Mucosa of descending colon (tissue), 3 donors: ENCODE measurements around the gene TUBB3. TPM values are rescaled to one million over a fixed set of nuclear protein-coding genes. Genes with fewer than 3 reads are reported as not detected.
A peak's percentile ranks its signal among the peaks of the same experiment; 100 is the strongest.

Source experiments
- ATAC-seq: fragments of 200-7000 bp; cut with Tn5 transposase; one replicate; pipeline ENCODE4 v1.9.1; 2020; ENCODE audit warnings: mild to moderate bottlenecking, moderate library complexity
- DNase-seq, 3 donors: peaks; one replicate each; pipeline ENCODE4 v3.0.0-alpha.2; 2020
- H3K36me3 ChIP-seq: fragments of 200-600 bp; one replicate; pipeline ENCODE4 v1.8.0; 2021; ENCODE audit warnings: low read depth, mild to moderate bottlenecking
- H3K4me1 ChIP-seq: fragments of 200-600 bp; one replicate; pipeline ENCODE4 v1.8.0; 2021; ENCODE audit warnings: low read depth, mild to moderate bottlenecking
- H3K4me3 ChIP-seq: fragments of 200-600 bp; one replicate; pipeline ENCODE4 v1.8.0; 2021; ENCODE audit warnings: mild to moderate bottlenecking
- H3K9me3 ChIP-seq: fragments of 200-600 bp; one replicate; pipeline ENCODE4 v1.8.0; 2021; ENCODE audit warnings: mild to moderate bottlenecking
- intact Hi-C, 2 donors: fragments of 100-400 bp; cut with DNase I in 1 of 2; cut with micrococcal nuclease in 1 of 2; formaldehyde crosslinking; loops; one replicate each; pipeline versions ENCODE4 v1.11.0 to v1.11.1; 2022; cut with DNase I, micrococcal nuclease
- total RNA-seq, 3 donors: library from RNA; stranded (reverse); fragmentation: NEBNext Ultra II Directional in 2 of 3; extraction: Animal tissue kit (Norgen Biotek cat#: 25700) in 2 of 3; gene quantifications; one replicate each; pipeline versions ENCODE4 v1.2.1 to v1.2.4, GENCODE V29; 2021 to 2023
- TF ChIP-seq, protein P1 (sequence below): fragments of 200-600 bp; IDR thresholded peaks from one replicate; pipeline ENCODE4 v1.8.0; 2022; ENCODE audit warnings: antibody characterized with exemption, mild to moderate bottlenecking
- donor health status: DM: no; HTN: no; CAD: no; lungs with moderate emphysema.
- donor health status: DM: no; HTN: no; CAD: no.
- donor health status: DM: no; HTN: yes; CAD: no.

Gene TUBB3
- total RNA-seq, 3 donors from 2014 or later: 1.8 to 26.8 (median 7.5) TPM

- TF ChIP-seq, protein P1, sequence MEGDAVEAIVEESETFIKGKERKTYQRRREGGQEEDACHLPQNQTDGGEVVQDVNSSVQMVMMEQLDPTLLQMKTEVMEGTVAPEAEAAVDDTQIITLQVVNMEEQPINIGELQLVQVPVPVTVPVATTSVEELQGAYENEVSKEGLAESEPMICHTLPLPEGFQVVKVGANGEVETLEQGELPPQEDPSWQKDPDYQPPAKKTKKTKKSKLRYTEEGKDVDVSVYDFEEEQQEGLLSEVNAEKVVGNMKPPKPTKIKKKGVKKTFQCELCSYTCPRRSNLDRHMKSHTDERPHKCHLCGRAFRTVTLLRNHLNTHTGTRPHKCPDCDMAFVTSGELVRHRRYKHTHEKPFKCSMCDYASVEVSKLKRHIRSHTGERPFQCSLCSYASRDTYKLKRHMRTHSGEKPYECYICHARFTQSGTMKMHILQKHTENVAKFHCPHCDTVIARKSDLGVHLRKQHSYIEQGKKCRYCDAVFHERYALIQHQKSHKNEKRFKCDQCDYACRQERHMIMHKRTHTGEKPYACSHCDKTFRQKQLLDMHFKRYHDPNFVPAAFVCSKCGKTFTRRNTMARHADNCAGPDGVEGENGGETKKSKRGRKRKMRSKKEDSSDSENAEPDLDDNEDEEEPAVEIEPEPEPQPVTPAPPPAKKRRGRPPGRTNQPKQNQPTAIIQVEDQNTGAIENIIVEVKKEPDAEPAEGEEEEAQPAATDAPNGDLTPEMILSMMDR: no peak
- ATAC-seq: peak; percentile 26
- DNase-seq: peak in 1 of 3 donors; percentile 47
- Histone ChIP-seq H3K4me3 (no peak overlapping the region), H3K36me3 (peaks cover 7% of the 10 kb centered on the region), H3K9me3 (no peaks in the 10 kb centered on the region), H3K4me1 (no peaks in the 10 kb centered on the region)
- intact Hi-C loops: no loop called here
These were observed 18.3 kb upstream of the TUBB3 start for GRCh38 chr16:89904606-89905510.

- TF ChIP-seq, protein P1: no peak
- intact Hi-C loops: no loop called here
- Histone ChIP-seq H3K4me1 (no peaks in the 10 kb centered on the region), H3K9me3 (no peaks in the 10 kb centered on the region), H3K36me3 (peaks cover 7% of the 10 kb centered on the region), H3K4me3 (no peak overlapping the region)
- ATAC-seq (no peak), DNase-seq (no peak)
These were observed 17.5 kb upstream of the TUBB3 start for GRCh38 chr16:89905511-89906139.

DNA sequence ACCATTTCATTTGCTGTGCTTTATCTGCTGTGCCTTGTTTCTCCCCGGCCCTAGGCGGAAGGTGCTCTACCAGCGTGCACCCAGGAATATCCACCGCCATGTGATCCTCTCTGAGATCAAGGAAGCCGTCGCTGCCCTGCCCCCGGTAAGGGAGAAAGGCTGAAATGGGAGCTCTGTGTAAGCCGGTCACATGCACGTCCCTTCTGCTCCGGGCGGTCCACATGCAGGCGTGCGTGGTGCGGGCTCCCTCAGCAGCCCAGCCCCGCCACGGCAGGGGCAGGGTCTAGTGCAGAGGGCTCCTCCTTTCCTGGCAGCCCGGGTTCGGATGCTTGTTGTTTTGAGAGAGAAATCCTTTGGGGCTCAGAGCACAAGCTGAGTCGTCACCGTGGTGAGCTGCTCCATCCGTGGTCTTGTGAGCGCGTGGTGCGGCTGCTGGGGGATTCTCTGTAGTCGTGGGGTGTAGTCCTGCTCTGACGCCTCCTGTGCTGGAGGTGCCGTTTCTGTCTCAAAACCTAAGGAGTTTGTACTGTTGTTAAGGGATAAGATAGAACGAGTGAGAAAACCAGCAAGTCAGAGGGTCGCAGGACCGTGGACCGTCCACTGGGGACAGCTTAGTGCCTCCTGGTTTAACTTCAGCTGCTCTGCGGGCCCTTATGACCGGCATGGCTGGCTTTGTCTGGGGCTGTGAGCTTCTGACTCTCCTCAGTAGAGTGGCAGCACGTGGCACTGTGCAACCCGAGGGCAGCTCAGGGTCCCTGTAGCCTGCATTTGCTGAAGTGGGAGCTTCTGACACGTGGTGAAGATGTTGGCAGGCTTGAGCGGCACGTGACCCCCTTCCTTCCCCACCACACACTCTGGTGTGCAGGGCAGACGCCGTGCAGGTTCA is 16.8 kb upstream of the TUBB3 start:
- intact Hi-C loops: no loop called here
- ATAC-seq (no peak), DNase-seq (no peak)
- H3K36me3 ChIP-seq: peaks cover 7% of the 10 kb centered on the region
- TF ChIP-seq, protein P1: no peak
- no peak overlapping the region for H3K4me3 ChIP-seq
- H3K4me1 ChIP-seq: no peaks in the 10 kb centered on the region
- H3K9me3 ChIP-seq: no peaks in the 10 kb centered on the region

DNA sequence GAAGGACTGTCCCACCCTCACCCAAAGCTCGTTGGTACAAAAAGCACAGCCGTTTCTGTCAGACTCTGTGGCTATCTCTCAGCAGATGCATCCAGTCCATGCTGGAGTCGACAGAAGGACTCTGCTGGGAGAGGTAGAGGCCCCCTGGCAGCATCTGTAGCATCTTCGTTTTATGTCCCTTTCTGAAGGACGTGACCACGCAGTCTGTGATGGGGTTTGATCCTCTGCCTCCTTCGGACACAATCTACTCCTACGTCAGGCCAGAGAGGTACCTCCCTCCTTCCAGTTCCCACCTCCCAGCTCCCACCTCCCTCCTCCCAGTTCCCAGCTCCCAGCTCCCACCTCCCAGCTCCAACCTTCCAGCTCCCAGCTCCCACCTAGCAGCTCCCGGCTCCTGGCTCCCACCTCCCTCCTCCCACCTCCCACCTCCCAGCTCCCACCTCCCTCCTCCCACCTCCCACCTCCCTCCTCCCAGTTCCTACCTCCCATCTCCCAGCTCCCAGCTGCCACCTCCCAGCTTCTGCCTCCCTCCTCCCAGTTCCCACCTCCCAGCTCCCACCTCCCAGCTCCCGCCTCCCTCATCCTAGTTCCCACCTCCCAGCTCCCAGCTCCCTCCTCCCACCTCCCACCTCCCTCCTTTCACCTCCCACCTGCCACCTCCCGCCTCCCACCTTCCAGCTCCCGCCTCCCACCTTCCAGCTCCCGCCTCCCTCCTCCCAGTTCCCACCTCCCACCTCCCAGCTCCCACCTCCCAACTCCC is 15.9 kb upstream of the TUBB3 start:
- TF ChIP-seq, protein P1: no peak
- no peak for ATAC-seq

DNA sequence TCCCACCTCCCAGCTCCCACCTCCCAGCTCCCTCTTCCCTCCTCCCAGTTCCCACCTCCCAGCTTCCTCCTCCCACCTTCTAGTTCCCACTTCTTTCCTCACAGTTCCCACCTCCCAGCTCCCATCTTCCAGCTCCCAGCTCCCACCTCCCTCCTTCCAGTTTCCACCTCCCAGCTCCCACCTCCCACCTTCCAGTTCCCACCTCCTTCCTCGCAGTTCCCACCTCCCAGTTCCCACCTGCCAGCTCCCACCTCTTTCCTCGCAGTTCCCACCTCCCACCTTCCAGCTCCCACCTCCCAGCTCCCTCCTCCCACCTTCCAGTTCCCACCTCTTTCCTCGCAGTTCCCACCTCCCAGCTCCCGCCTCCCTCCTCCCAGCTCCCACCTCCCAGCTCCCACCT is 14.9 kb upstream of the TUBB3 start:
- DNase-seq: no peak
- intact Hi-C loops: no loop called here
- ATAC-seq: no peak
- TF ChIP-seq, protein P1: no peak
- Histone ChIP-seq H3K9me3 (no peaks in the 10 kb centered on the region), H3K4me3 (no peak overlapping the region), H3K36me3 (peaks cover 7% of the 10 kb centered on the region), H3K4me1 (no peaks in the 10 kb centered on the region)

More for the DNA sequence above, 15.9 kb upstream of the TUBB3 start:
- intact Hi-C loops: no loop called here
- Histone ChIP-seq H3K36me3 (peaks cover 7% of the 10 kb centered on the region), H3K4me1 (no peaks in the 10 kb centered on the region), H3K9me3 (no peaks in the 10 kb centered on the region), H3K4me3 (no peak overlapping the region)
- DNase-seq: no peak
